HPDE6-E6E7 (cell line): ENCODE results near the gene PPP2R5C.
"Not testable (repeated sequence)": the region's sequence is repeated elsewhere in the genome, so short reads cannot be mapped to it uniquely, and the experiment has no call there.

ENCODE experiments used
- DNase-seq: peaks from one replicate; pipeline ENCODE4 v3.0.0; 2011; ENCODE audit warnings: missing footprints; ENCODE audit errors: extremely low spot score

Gene PPP2R5C

DNA sequence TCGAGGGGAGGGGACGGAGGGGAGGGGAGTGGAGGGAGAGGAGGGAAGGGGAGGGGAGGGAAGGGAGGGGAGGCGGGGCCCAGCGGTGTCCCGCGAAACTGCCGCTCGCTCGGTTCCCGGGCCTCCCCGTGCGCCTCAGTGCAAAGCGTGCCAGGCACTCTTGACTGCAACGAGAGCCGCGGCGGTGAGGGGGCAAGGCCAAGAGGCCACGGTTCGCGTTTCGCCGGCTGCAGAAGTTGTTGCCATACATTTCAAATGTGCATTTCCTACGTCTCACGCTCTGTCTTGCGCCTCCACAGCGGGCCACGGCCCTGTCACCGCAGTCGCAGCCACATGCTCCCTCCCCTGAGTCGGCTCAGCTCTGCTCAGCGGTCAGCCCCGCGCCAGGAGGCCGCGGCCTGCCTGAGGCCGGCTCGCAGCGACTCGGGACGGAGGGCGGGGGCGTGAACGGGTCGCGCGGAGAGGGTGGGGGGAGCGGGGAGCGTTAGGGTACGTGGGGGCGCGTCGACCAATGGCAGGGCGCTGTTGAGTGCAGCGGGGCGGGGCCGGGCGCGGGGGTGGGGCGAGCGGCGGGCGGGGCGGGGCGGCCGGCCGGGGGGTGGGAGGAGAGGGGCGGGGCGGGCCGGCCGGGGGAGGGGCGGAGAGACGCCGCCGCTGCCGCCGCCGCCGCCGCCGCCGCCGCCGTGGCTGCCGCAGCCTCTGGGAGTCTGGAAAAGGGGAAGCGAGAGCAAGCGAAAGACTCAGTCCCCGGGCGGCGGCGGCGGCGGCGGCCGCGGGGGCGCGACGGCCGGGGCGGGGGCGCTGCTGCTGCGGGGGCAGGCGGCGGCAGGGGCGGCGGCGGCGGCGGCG is at the start of gene PPP2R5C:
Gene PPP2R5C (plus strand): TSS at position 678 of the 849 bp plus-strand sequence. CDS start 185 bp downstream, outside the sequence.
- peak; percentile 91 for DNase-seq

DNA sequence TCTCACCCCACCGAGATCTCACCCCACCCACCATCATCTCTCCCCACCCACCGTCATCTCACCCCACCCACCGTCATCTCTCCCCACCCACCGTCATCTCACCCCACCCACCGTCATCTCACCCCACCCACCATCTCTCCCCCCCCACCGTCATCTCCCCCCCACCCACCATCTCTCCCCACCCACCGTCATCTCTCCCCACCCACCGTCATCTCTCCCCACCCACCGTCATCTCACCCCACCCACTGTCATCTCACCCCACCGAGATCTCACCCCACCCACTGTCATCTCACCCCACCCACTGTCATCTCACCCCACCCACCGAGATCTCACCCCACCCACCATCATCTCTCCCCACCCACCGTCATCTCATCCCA is 49.7 kb upstream of the PPP2R5C start:
- not testable (repeated sequence) for DNase-seq

DNA sequence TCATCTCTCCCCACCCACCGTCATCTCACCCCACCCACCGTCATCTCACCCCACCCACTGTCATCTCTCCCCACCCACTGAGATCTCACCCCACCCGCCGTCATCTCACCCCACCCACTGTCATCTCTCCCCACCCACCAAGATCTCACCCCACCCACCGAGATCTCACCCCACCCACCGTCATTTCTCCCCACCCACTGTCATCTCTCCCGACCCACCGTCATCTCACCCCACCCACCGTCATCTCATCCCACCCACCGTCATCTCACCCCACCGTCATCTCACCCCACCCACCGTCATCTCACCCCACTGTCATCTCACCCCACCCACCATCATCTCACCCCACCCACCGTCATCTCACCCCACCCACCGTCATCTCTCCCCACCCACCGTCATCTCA is 49.2 kb upstream of the PPP2R5C start:
- DNase-seq: not testable (repeated sequence)

DNA sequence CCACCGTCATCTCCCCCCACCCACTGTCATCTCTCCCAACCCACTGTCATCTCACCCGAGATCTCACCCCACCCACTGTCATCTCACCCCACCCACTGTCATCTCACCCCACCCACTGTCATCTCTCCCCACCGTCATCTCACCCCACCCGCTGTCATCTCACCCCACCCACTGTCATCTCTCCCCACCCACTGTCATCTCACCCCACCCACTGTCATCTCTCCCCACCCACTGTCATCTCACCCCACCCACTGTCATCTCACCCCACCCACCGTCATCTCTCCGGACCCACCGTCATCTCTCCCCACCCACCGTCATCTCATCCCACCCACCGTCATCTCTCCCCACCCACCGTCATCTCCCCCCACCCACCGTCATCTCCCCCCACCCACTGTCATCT is 48.4 kb upstream of the PPP2R5C start:
- not testable (repeated sequence) for DNase-seq

DNA sequence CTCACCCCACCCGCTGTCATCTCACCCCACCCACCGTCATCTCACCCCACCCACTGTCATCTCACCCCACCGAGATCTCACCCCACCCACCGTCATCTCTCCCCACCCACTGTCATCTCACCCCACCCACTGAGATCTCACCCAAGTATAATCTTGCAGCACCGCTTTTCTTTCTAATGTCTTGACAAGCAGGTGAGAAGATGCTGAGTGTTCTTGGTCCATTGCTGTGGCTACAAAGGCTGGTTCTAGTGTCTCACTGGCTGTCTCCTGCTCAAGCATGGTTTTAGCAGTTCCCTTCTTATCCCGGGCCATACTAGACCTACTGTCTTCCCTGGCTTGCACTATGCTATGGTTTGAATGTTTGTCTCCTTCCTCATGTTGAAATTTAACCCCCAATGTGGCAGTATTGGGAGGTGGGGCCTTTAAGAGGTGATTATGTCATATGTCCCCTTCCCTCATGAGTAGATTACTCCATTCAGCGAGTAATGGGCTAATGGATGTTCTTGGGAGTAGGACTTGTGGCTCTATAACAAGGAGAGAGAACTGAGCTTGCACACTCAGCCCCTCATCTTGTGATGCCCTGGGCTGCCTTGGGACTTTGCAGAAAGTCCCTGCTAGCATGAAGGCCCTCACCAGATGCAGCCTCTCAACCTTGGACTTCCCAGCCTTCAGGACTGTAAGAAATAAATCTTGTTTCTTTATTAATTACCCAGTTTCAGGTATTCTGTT is 47.7 kb upstream of the PPP2R5C start:
- no peak for DNase-seq

DNA sequence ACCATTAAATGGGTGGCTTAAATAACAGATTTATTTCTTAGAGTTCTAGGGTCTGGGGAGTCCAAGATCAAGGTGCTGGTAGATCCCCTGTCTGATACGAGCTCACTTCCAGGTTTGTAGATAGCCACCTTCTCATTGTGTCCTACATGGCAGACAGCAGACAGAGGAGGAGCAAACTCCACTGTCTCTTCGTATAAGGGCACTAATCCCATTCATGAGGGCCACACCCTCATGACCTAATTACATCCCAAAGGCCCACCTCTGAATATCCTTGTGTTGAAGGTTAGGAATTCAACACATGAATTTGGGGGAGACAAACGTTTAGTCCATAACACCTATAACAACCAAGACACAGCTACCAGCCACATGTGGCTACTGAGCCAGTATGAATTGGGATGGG is 47.1 kb upstream of the PPP2R5C start:
- DNase-seq: no peak

DNA sequence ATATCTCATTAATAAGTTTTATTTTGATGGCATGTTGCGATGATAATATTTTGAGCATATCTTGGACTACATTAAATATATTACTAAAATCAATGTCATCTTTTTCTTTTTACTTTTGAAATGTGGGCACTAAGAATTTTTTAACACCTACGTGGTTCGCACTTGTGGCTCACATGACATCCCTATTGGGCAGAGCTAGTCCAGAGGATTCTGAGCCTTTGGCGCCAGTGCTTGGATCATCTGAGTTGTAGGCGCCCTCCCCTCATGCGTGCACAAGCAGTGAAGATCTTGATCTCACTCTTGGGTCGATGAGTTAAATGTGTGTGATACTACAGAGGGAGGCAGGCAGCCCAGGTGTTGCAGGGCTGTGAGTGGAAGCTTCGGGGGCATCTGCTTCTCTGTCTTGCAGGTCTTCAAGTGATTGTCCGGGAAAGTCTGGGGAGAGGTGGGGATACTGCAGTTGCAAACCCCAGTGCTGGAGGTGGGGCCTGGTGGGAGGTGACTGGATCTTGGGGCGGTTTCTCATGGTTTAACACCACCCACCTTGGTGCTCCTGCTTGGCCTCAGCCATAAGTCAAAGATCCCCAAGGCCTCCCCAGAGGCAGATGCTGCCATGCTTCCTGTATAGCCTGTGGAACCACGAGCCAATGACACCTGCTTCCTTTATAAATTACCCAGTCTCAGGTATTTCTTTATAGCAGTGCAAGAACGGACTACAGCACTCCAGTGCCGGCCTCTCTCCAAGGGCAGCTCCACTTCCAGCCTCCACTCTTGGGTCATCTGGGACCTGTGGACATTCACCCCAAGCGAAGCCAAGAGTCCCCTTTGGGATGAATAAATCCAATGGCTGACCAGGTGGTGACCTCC is 46.1 kb upstream of the PPP2R5C start:
- DNase-seq: no peak

DNA sequence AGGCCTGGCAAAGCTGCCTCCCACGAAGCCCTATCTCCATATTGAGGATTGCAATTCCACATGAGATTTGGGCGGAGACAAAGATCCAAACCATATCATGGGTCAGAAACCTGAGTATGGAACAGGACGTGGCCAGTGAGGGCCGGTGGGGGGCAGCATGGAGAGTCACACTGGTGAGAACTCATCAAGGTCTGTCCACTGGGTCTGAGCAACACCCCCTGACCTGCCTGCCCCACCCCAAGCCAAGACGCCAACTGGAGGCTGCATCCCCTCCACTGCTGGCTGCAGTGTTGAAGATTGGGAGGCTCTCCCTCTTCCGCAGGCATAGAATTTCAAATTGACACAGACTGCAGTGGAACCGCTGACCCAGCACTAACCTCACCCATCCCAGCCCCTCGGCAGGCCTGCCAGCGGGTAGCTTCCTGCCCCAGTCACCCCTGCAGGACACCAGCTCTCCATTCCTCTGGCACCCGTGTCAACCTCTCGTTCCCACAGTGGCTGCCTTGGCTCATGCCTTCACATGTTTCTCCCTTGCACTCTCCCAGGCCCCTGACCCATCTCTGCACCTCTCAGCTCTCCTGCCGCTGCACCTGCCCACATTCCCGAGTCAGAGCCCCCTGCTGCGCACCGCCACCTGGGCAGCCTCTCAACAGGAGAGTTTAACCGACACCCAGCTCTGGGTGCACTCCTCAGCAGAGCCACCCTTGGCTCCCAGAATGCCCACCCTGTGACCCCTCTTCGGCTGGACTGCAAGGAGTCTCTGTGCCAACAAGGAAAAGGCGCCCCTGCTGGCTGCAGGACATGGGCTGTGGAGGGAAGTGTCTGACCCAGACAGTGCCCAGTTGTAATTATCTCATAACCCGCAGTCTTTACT is 45.2 kb upstream of the PPP2R5C start:
- no peak for DNase-seq

DNA sequence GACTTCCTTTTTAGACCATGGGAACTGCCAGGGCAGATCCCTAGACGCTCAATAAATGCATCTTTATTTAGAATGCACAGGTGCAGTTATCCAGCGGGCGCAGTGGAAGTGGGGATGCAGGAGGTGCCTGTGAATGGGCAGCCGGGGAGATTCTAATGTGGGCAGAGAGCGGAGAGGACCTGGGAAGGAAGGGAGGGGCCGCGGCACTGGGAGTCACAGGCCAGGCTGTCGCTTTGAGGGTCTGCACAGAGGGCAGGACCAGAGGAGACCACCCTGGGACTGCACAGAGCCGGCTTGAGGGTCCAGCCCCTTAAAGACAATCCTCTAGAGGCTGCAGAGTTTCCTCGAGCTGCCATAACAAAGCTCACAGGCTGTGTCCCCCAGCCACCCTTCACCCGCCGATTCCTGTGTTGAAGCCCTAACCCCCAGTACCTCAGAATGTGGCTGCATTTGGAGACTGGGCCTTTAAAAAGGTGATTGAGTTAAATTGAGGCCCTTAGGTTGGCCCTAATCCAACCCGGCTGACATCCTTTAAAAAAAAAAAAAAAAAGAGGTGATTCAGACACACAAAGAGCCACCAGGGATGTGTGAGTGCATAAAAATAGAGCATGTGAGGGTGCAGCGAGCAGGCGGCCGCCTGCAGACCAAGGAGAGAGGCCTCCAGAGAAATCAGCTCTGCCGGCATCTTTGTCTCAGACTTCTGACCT is 44.4 kb upstream of the PPP2R5C start:
- no peak for DNase-seq

DNA sequence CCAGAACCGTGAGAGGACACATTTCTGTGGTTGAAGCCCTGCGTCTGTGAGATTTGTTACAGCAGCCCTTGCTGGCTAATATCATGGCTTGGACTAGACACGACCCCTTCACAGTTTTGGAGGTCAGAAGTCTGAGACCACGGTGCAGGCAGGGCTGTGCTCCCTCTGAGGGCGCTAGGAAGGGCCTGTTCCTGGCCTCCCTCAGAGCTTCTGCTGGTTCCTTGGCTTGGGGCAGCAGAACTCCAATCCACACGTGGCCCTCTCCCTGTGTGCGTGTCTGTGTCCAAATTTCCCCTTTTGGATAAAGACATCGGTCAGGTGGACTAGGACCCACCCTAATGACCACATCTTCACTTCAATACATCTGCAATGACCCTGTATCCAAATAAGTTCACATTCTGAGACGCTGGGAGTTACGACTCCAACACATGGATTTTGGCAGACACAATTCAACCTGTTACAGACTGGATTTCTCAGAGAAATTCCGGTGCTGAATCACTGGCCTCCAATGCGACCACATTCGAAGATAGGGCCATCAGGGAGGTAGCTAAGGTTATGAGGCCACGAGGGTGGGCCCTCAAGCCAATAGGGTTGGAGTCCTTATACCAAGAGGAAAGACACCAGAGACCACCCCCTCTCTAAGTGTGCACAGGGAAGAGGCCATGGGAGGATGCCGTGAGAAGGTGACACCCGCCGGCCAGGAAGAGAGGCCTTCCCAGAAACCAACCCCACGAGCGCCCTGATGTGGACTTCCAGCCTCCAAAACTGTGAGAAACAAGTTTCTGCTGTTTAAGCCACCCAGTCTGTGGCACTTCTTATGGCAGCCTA is 43.6 kb upstream of the PPP2R5C start:
- DNase-seq: no peak

DNA sequence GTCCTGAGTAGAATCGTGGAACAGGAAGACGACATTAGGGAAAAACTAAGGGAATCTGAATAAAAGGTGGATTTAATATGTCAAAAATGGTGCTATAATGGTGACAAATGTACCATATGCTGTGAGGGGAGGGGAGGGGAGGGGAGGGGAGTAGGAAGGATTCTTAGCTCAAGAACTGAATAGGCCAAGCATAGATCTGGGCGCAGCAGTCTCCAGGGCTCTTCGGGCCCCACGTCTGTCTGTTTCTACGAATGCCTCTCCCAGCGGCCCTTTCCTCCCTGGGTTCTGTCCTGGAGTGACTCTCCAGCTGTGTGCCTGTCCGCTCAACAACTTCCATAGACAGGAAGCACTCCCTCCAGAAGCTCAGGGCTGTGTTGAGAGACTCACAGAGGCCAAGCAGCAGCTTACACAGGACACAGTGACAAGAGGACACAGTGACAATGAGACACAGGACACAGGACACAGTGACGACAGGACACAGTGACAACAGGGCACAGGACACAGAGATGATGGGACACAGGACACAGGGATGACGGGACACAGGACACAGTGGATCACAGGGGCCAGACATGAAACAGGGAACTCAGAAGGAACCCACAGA is 42.4 kb upstream of the PPP2R5C start:
- DNase-seq: no peak

DNA sequence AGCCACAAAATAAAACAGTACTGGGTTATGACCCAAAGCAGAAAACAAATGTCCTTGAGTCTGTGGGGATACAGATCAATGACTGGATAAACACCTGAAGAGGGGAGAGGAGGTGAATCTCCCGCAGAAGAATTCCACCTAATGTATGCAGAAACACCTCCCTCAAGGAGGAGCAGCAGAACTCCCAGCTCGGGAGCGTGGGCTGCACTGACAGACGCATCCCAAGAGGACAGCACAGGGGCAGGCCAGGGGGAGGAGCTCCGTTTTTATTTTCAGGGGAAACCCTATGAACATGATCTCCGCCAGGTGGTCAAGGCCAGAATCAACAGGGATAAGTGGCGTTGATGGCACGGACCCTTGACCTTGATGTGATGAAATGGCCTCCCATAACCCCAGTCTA is 41.8 kb upstream of the PPP2R5C start:
- no peak for DNase-seq

DNA sequence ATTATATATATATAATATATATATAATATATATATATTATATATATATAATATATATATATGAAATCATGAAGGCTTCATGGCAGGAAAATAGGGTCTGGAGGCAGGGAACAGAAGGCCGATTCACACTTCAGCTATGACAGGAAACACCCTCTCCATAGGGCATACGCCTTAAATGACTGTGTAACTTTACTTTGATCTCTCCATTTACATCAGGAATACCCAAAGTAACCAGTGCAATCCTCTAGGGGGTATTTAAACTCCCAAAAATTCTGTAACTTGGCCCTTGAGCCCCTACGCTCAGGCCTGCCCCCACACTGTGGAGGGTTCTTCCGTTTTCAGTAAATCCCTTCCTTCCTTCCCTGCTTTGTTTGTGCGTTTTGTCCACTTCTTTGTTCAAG is 40.4 kb upstream of the PPP2R5C start:
- no peak for DNase-seq

DNA sequence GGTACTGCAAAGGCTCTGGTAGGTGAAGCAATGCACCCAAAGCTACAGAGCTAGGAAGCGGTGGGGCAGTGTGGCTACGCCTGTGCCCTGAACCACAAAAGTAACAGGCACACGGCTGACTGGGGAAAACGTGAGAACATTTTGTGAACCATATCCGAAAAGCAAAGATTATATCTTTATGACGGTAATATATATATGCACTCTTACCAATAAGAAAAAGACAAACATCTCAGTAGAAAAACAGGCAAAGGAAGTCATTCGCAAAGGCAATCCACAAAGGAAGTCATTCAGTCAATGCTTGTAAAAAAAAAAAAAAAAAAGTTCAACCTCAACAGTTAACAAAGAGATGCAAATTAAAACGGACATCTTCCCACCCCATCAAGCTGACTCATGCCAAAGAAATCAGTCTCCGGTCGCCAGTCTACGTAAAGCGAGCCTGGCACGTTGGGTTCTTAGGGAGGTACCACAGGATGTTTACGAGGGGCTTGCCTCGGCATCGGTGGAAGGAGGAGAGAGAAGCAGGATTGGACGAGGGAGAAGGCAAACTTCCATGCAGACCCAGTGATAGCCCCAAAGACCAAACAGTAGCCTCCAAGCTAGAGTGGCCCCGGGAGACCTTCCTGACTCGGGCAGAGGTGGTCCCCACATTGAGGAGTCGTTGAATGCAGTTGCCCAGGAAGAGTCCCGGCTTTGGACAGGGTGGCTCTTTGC is 39.4 kb upstream of the PPP2R5C start:
- DNase-seq: no peak

DNA sequence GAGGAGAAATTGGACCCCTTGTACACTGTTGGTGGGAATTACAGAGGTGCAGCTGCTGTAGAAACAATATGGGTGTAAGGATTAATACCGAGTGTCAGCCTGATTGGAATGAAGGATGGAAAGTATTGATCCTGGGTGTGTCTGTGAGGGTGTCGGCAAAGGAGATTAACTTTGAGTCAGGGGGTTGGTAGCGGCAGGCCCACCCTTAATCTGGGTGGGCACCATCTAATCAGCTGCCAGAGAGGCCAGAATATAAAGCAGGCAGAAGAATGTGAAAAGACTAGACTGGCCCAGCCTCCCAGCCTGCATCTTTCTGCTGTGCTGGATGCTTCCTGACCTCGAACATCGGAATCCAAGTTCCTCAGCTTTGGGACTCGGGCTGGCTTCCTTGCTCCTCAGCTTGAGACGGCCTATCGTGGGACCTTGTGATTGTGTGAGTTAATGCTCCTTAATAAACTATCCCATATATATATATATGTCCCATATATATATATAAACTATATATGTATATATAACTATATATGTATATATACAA is 38.4 kb upstream of the PPP2R5C start:
- no peak for DNase-seq

DNA sequence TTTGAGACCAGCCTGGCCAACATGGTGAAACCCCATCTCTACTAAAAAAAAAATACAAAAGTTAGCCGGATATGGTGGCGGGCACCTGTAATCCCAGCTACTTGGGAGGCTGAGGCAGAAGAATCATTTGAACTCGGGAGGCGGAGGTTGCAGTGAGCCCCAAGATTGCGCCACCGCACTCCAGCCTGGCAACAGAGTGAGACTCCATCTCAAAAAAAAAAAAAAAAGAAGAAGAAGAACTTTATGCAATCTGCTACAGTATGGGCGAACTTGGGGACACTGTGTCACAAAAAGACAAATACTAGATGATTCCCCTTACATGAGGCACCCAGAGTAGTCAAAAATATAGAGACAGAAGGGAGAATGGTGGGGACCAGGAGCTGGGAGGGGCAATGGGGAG is 35.9 kb upstream of the PPP2R5C start:
- not testable (repeated sequence) for DNase-seq

DNA sequence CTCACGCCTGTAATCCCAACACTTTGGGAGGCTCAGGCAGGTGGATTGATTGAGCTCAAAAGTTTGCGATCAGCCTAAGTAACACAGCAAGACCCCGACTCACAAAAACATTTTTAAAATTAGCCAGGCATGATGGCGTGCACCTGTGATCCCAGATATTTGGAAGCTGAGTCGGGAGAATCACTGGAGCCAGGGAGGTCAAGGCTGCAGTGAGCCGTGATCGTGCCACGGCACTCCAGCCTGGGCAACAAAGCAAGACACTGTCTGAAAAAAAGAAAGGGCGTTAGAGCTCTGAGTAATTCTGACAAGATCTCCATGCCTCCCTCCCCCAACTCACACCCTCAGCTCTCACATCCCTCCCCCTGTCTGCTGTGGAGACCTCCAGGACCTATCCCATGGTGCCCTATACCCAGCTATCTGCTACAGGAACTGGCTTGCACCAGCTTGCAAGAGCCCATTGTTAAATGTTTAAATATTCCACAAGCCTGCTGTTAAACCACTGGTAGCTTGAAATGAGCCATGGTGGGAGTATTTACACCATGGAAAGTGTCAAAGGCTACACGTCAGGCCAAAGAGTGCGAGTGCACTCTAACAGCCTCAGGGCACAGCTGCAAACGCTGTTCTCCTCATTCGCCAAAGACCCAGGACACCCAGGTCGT is 35.1 kb upstream of the PPP2R5C start:
- no peak for DNase-seq

DNA sequence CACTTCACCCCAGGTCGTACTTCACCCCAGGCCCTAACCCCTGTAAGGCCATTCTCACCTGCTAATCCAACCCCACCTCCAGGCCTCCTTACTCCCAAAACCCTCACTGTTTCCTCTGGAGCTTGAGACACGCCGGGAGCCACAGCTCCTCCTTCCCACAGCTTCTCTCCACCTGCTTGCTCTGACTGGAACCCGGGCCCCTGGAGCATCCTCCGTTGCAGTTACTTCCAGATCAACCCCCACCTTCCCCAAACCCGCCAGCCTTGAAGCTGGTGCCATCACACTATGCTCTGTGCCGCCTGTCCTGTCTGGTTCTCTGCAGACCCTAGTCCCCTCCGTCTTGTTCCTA is 34.6 kb upstream of the PPP2R5C start:
- DNase-seq: no peak
